HFFc6 (cell line): ENCODE measurements around the gene KRTAP9-4. TPM values are rescaled to one million over a fixed set of nuclear protein-coding genes. Genes with fewer than 3 reads are reported as not detected.

ENCODE experiments used
- DNase-seq: peaks from one replicate; pipeline ENCODE4 v3.0.0-alpha.2; 2018
- H3K27ac Mint-ChIP-seq: 2 replicates; pipeline ENCODE4 v1.8.0; 2020; ENCODE audit warnings: mild to moderate bottlenecking, mixed read lengths
- H3K27me3 Mint-ChIP-seq: 2 replicates; pipeline ENCODE4 v1.8.0; 2021; ENCODE audit warnings: mild to moderate bottlenecking, moderate library complexity, mixed read lengths; ENCODE audit not compliant: insufficient read depth
- H3K36me3 Mint-ChIP-seq: 2 replicates; pipeline ENCODE4 v1.8.0; 2021; ENCODE audit warnings: low read depth, mixed read lengths
- H3K4me1 Mint-ChIP-seq: 2 replicates; pipeline ENCODE4 v1.8.0; 2020; ENCODE audit warnings: low read depth, mixed read lengths
- H3K4me3 Mint-ChIP-seq: 2 replicates; pipeline ENCODE4 v1.8.0; 2020; ENCODE audit warnings: mild to moderate bottlenecking, moderate library complexity, mixed read lengths
- H3K9me3 Mint-ChIP-seq: 2 replicates; pipeline ENCODE4 v1.8.0; 2020; ENCODE audit warnings: mild to moderate bottlenecking, mixed read lengths
- total RNA-seq, 6 experiments: library from RNA; stranded (reverse); fragmentation: NEBNext Ultra II Directional; extraction: Animal tissue kit (Norgen Biotek cat#: 25700); gene quantifications; 2 replicates in 1 of 6; 3 replicates in 5 of 6; pipeline ENCODE4 v1.2.3, GENCODE V29; 2021
- TF ChIP-seq, protein P1 (sequence below): fragments of 200-600 bp; sonication (generic); IDR thresholded peaks from 2 replicates; pipeline ENCODE4 v1.5.0; 2021; ENCODE audit warnings: antibody characterized with exemption, mild to moderate bottlenecking

Gene KRTAP9-4
- total RNA-seq, 6 experiments from 2014 or later = not detected

DNA sequence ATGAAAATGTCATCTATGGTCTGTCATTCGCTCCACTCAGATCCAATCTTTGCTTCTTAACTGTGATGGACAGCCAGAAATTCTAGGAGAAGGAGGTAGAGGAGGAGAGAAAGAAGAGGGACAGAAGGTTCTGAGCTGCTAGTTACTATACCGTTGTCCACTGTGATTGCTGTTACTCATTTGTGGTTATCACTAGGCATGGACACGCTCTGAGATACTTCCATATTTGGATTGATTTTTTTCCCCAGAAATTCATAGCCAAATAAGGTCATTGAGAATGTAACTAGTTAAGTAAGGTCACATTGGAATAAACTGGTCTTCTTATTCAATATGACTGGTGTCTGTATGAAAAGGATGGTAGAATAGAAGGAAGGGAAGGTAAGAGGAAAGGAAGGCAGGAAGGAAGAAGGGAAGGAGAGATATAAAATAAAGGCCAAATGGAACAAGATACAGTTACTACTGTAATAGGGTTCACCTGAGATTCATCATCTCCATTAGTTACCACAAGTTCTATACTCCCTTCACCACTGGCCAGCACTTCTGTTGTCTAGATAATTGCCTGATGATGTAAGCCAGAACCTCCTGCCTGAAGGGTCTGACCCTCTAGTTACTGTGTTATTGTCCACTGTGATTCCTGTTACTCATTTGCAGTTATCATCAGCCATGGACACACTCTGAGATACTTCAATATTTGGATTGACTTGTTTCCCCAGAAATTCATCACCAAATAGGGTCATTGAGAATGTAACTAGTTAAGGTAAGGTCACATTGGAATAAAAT, 28.9 kb downstream of the KRTAP9-4 start:
- no peak overlapping the region for H3K27ac Mint-ChIP-seq
- H3K36me3 Mint-ChIP-seq = no peaks in the 10 kb centered on the region
- no peaks in the 10 kb centered on the region; the same call in 1 of the 2 replicates for H3K9me3 Mint-ChIP-seq
- no peak for DNase-seq
- H3K27me3 Mint-ChIP-seq = peaks cover 7% of the 10 kb centered on the region
- TF ChIP-seq, protein P1, sequence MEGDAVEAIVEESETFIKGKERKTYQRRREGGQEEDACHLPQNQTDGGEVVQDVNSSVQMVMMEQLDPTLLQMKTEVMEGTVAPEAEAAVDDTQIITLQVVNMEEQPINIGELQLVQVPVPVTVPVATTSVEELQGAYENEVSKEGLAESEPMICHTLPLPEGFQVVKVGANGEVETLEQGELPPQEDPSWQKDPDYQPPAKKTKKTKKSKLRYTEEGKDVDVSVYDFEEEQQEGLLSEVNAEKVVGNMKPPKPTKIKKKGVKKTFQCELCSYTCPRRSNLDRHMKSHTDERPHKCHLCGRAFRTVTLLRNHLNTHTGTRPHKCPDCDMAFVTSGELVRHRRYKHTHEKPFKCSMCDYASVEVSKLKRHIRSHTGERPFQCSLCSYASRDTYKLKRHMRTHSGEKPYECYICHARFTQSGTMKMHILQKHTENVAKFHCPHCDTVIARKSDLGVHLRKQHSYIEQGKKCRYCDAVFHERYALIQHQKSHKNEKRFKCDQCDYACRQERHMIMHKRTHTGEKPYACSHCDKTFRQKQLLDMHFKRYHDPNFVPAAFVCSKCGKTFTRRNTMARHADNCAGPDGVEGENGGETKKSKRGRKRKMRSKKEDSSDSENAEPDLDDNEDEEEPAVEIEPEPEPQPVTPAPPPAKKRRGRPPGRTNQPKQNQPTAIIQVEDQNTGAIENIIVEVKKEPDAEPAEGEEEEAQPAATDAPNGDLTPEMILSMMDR = no peak
- peaks cover 20% of the 10 kb centered on the region for H3K4me1 Mint-ChIP-seq
- no peak overlapping the region for H3K4me3 Mint-ChIP-seq

DNA sequence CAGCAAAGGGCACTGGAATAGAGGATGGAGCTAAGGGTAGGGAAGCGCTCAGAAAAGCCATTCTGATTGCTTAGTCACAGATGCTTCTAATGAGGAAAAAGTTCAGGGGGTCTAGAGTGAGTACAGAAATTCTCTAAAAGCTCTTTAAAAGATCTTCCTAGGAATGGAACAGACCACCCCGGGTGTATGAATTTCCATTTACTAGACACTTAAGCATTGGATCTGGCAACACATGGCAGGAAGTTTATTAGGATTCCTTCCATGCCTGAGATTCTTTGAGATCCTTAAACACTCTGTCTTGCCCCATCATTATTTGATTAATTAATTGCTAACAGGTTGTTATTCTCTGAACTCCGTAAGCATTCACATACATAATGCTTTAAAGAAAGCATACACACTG, 34.6 kb downstream of the KRTAP9-4 start:
- H3K27me3 Mint-ChIP-seq = no peaks in the 10 kb centered on the region; the same call in none of the 2 replicates
- no peaks in the 10 kb centered on the region for H3K36me3 Mint-ChIP-seq
- TF ChIP-seq, protein P1 = no peak
- peaks cover 38% of the 10 kb centered on the region for H3K4me1 Mint-ChIP-seq
- peak; percentile 28 for DNase-seq
- H3K4me3 Mint-ChIP-seq = peak overlapping the region; percentile 24; the same call in 1 of the 2 replicates
- no peaks in the 10 kb centered on the region; the same call in 1 of the 2 replicates for H3K9me3 Mint-ChIP-seq
- H3K27ac Mint-ChIP-seq = peak overlapping the region; percentile 27; the same call in 1 of the 2 replicates

DNA sequence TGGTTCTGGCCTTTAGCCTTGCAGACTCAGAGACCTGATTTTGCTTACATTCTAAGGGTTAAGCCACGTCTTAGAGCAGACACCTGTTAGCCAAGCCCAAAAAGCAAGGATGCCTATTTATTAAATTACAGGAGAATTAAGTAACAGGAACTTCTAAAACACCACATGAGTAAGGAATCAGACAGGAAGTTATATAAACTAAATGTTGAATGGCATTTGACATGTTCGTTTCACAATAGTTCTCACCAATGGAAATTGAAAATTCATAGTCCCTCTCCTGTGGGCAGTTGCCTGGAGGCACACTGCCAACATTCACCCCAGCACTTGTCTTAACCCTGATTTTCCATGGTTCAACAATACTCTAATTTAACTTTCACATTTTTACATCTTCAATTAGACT, 35.1 kb downstream of the KRTAP9-4 start:
- peak; percentile 6 for DNase-seq
- Mint-ChIP-seq H3K36me3 (no peaks in the 10 kb centered on the region), H3K27ac (no peak overlapping the region; the same call in 1 of the 2 replicates), H3K4me1 (peaks cover 36% of the 10 kb centered on the region), H3K4me3 (no peak overlapping the region), H3K27me3 (no peaks in the 10 kb centered on the region; the same call in none of the 2 replicates), H3K9me3 (no peaks in the 10 kb centered on the region; the same call in 1 of the 2 replicates)
- TF ChIP-seq, protein P1 = no peak

DNA sequence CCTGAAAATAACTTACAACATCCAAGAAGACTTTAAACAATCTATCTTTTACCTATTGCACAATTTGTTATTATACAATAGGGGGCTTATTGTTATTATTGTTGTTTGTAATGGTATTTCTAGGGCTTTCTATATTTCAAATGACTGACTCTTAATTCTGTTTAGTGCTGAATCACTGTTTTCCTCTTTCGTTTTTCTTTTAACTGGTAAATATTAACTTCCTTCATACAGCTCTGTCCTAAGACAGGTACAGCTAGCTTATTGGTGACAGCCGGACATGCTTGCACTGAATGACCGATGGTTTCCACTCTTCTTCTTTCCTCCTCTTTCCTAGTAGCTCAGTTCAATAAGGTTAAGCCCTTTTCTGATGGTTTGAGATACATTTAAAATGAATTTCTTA, 37.6 kb downstream of the KRTAP9-4 start:
- Mint-ChIP-seq H3K27me3 (no peaks in the 10 kb centered on the region; the same call in 1 of the 2 replicates), H3K4me3 (no peak overlapping the region), H3K36me3 (no peaks in the 10 kb centered on the region), H3K9me3 (no peaks in the 10 kb centered on the region), H3K27ac (no peak overlapping the region), H3K4me1 (peaks cover 36% of the 10 kb centered on the region)
- TF ChIP-seq, protein P1 = no peak
- no peak for DNase-seq

DNA sequence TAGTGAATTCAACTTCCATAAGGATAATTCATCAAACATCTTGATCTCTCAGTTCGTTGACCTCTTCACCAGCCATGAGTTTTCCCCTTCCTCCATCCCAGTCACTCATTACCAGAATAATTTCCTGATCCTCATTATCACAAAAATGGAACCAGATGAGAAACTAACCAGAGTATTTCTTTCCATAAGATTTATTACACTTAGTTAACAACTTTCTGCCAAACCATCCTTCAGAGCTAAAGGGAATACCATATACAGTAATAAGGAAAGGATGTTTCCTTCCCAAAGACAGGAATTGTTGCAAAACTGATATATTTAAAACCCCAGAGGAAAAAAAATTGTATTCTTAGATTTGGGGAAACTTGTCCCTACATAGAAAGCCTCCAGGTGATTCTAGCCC, 44.5 kb downstream of the KRTAP9-4 start:
- Mint-ChIP-seq H3K9me3 (no peaks in the 10 kb centered on the region), H3K27ac (no peak overlapping the region), H3K36me3 (no peaks in the 10 kb centered on the region), H3K4me1 (no peaks in the 10 kb centered on the region), H3K27me3 (peaks cover 3% of the 10 kb centered on the region), H3K4me3 (no peak overlapping the region)
- TF ChIP-seq, protein P1 = no peak
- no peak for DNase-seq
